ENCODE results near the gene TMPRSS6.
"Not testable (repeated sequence)": the region's sequence is repeated elsewhere in the genome, so short reads cannot be mapped to it uniquely, and the experiment has no call there.

Gene TMPRSS6

GRCh38 chr22:37088108-37088605, 21.4 kb downstream of the TMPRSS6 start:
- no peak for DNase-seq

GRCh38 chr22:37086184-37086583, 23.3 kb downstream of the TMPRSS6 start:
- DNase-seq, result no peak

GRCh38 chr22:37084385-37084784, 25.1 kb downstream of the TMPRSS6 start:
- no peak for DNase-seq

- DNase-seq, result no peak
Measured at GRCh38 chr22:37083914-37084313, 25.6 kb downstream of the TMPRSS6 start.

GRCh38 chr22:37082251-37082873, 27.2 kb downstream of the TMPRSS6 start:
- no peak for DNase-seq

- DNase-seq, result no peak
Measured at GRCh38 chr22:37080838-37081237, 28.7 kb downstream of the TMPRSS6 start.

- DNase-seq, result no peak
Measured at GRCh38 chr22:37080438-37080837, 29.1 kb downstream of the TMPRSS6 start.

- peak; percentile 93 for DNase-seq
Measured at GRCh38 chr22:37079668-37080171, 29.8 kb downstream of the TMPRSS6 start.

GRCh38 chr22:37079158-37079557, 30.4 kb downstream of the TMPRSS6 start:
- no peak for DNase-seq

GRCh38 chr22:37077802-37078448, 31.6 kb downstream of the TMPRSS6 start:
- peak; percentile 78 for DNase-seq

GRCh38 chr22:37075822-37076433, 33.6 kb downstream of the TMPRSS6 start:
- no peak for DNase-seq

GRCh38 chr22:37075046-37075445, 34.5 kb downstream of the TMPRSS6 start:
- no peak for DNase-seq

- DNase-seq, result no peak
Measured at GRCh38 chr22:37074537-37074936, 35.0 kb downstream of the TMPRSS6 start.

- no peak for DNase-seq
Measured at GRCh38 chr22:37072673-37073072, 36.8 kb downstream of the TMPRSS6 start.

- DNase-seq, result not testable (repeated sequence)
Measured at GRCh38 chr22:37071850-37072592, 37.5 kb downstream of the TMPRSS6 start.

- DNase-seq, result no peak
Measured at GRCh38 chr22:37070744-37071143, 38.8 kb downstream of the TMPRSS6 start.

GRCh38 chr22:37070334-37070733, 39.2 kb downstream of the TMPRSS6 start:
- DNase-seq, result no peak

- DNase-seq, result no peak
Measured at GRCh38 chr22:37069719-37070118, 39.8 kb downstream of the TMPRSS6 start.

- DNase-seq, result no peak
Measured at GRCh38 chr22:37069319-37069718, 40.2 kb downstream of the TMPRSS6 start.

GRCh38 chr22:37068859-37069258, 40.7 kb downstream of the TMPRSS6 start:
- no peak for DNase-seq

- DNase-seq, result no peak
Measured at GRCh38 chr22:37067428-37067827, 42.1 kb downstream of the TMPRSS6 start.

- DNase-seq, result no peak
Measured at GRCh38 chr22:37065961-37066360, 43.6 kb downstream of the TMPRSS6 start.

- DNase-seq, result no peak
Measured at GRCh38 chr22:37065180-37065579, 44.3 kb downstream of the TMPRSS6 start.
